HG03175 (cell line): ENCODE data around the gene KCNG2.

Experiments
- ATAC-seq: cut with Tn5 transposase; IDR thresholded peaks from one replicate; pipeline ENCODE4 v1.9.1; 2021; ENCODE audit warnings: mild to moderate bottlenecking, moderate library complexity; ENCODE audit not compliant: unreplicated experiment

Gene KCNG2

GRCh38 chr18:79903787-79904356 lies 106.1 kb downstream of the KCNG2 start:
- ATAC-seq, result no peak

GRCh38 chr18:79904357-79905147 lies 106.8 kb downstream of the KCNG2 start:
- ATAC-seq, result no peak

GRCh38 chr18:79905389-79905911 lies 107.7 kb downstream of the KCNG2 start:
- no peak for ATAC-seq

GRCh38 chr18:79905993-79906392 lies 108.3 kb downstream of the KCNG2 start:
- no peak for ATAC-seq

- no peak for ATAC-seq
Observed at GRCh38 chr18:79906706-79907105, 109.0 kb downstream of the KCNG2 start.

- ATAC-seq, result no peak
Observed at GRCh38 chr18:79910563-79911343, 113.0 kb downstream of the KCNG2 start.

- no peak for ATAC-seq
Observed at GRCh38 chr18:79911344-79912270, 113.9 kb downstream of the KCNG2 start.

- ATAC-seq, result no peak
Observed at GRCh38 chr18:79912409-79912991, 114.8 kb downstream of the KCNG2 start.

GRCh38 chr18:79912994-79913831 lies 115.5 kb downstream of the KCNG2 start:
- no peak for ATAC-seq

- ATAC-seq, result no peak
Observed at GRCh38 chr18:79914614-79915160, 116.9 kb downstream of the KCNG2 start.

- ATAC-seq, result no peak
Observed at GRCh38 chr18:79915161-79916127, 117.7 kb downstream of the KCNG2 start.

- no peak for ATAC-seq
Observed at GRCh38 chr18:79916128-79916494, 118.4 kb downstream of the KCNG2 start.

- ATAC-seq, result no peak
Observed at GRCh38 chr18:79916546-79917168, 118.9 kb downstream of the KCNG2 start.

GRCh38 chr18:79917169-79917852 lies 119.6 kb downstream of the KCNG2 start:
- no peak for ATAC-seq

GRCh38 chr18:79917853-79918614 lies 120.3 kb downstream of the KCNG2 start:
- no peak for ATAC-seq

- ATAC-seq, result no peak
Observed at GRCh38 chr18:79918615-79919011, 120.9 kb downstream of the KCNG2 start.
